GM23248 (cell line): ENCODE measurements around the gene DYNC2H1.

Experiments
- EZH2 ChIP-seq: fragments of 200-600 bp; sonication (generic); IDR thresholded peaks from 2 replicates; pipeline ENCODE4 v1.6.1; 2018; ENCODE audit warnings: antibody characterized with exemption, mild to moderate bottlenecking; ENCODE audit not compliant: insufficient read depth, poor library complexity, severe bottlenecking
- EZH2phosphoT487 ChIP-seq: fragments of 200-600 bp; sonication (generic); IDR thresholded peaks from 2 replicates; pipeline ENCODE4 v1.6.1; 2018; ENCODE audit warnings: antibody characterized with exemption, moderate library complexity, mild to moderate bottlenecking, low read depth; ENCODE audit not compliant: insufficient read depth

- TF ChIP-seq EZH2, result no peak
- no peak for TF ChIP-seq EZH2phosphoT487
Measured at GRCh38 chr11:103325686-103326069, 216.5 kb downstream of the DYNC2H1 start.
